IMR-90 (cell line): Measurements from ENCODE around the gene MPC1. TPM values are rescaled to one million over a fixed set of nuclear protein-coding genes. Genes with fewer than 3 reads are reported as not detected.

Experiments
- ATAC-seq: fragments of 200-7000 bp; cut with Tn5 transposase; 2 replicates; pipeline ENCODE4 v1.9.1; 2020; ENCODE audit warnings: low read depth, mild to moderate bottlenecking, moderate library complexity
- BruUV-seq: library from RNA; stranded (reverse); fragments of 400-500 nt; replicated peaks from 2 replicates; lab custom pipeline; 2021; lab: Mats Ljungman, UMichigan
- CTCF ChIA-PET: fragments of 300-600 bp; formaldehyde crosslinking; extraction: SDS; loops from one replicate; lab custom pipeline; 2021; ENCODE audit warnings: antibody characterized with exemption; lab: Yijun Ruan, JAX
- POLR2A ChIA-PET: fragments of 300-600 bp; sonication (Branson Sonifier 250); formaldehyde crosslinking; loops from one replicate; lab custom pipeline; 2022; ENCODE audit warnings: antibody characterized with exemption; ENCODE audit not compliant: unreplicated experiment; lab: Charles Lee
- DNase-seq: peaks from one replicate; pipeline ENCODE4 v3.0.0; 2013
- H2AFZ ChIP-seq: replicated peaks from 2 replicates; pipeline ENCODE3; 2013; ENCODE audit warnings: low read length, mild to moderate bottlenecking; ENCODE audit not compliant: poor library complexity
- H2AK5ac ChIP-seq: 2 replicates; pipeline ENCODE4 v1.6.1; 2013; ENCODE audit warnings: low read depth, low read length, inconsistent platforms
- H2AK9ac ChIP-seq: replicated peaks from 2 replicates; pipeline ENCODE3; 2013; ENCODE audit warnings: mild to moderate bottlenecking, low read depth, low read length, moderate library complexity; ENCODE audit not compliant: poor library complexity
- H2BK120ac ChIP-seq: 2 replicates; pipeline ENCODE4 v1.6.1; 2013; ENCODE audit warnings: low read depth, low read length, inconsistent platforms
- H2BK15ac ChIP-seq: 3 replicates; pipeline ENCODE4 v1.6.1; 2013; ENCODE audit warnings: low read depth, low read length, inconsistent platforms
- H2BK20ac ChIP-seq: 2 replicates; pipeline ENCODE4 v1.6.1; 2013; ENCODE audit warnings: low read depth, mild to moderate bottlenecking, inconsistent platforms, low read length, moderate library complexity
- H2BK5ac ChIP-seq: 2 replicates; pipeline ENCODE4 v1.6.1; 2013; ENCODE audit warnings: mild to moderate bottlenecking, low read depth, low read length, inconsistent platforms; ENCODE audit not compliant: poor library complexity, severe bottlenecking
- H3K14ac ChIP-seq: replicated peaks from 2 replicates; pipeline ENCODE4 v1.6.1; 2013; ENCODE audit warnings: low read depth, low read length, inconsistent platforms
- H3K18ac ChIP-seq: 2 replicates; pipeline ENCODE4 v1.6.1; 2013; ENCODE audit warnings: low read depth, low read length, control low read depth
- H3K23ac ChIP-seq: 2 replicates; pipeline ENCODE4 v1.6.1; 2013; ENCODE audit warnings: low read depth, low read length, inconsistent platforms
- H3K27ac ChIP-seq: 2 replicates; pipeline ENCODE4 v1.5.1; 2013; ENCODE audit warnings: mild to moderate bottlenecking, control low read depth, low read length; ENCODE audit not compliant: insufficient read depth
- H3K27me3 ChIP-seq: 2 replicates; pipeline ENCODE4 v1.6.1; 2013; ENCODE audit warnings: low read length; ENCODE audit not compliant: control insufficient read depth, insufficient read depth
- H3K36me3 ChIP-seq: 2 replicates; pipeline ENCODE4 v1.6.1; 2013; ENCODE audit warnings: low read length, mixed read lengths; ENCODE audit not compliant: control insufficient read depth, insufficient read depth
- H3K4ac ChIP-seq: 2 replicates; pipeline ENCODE4 v1.6.1; 2013; ENCODE audit warnings: low read depth, low read length, inconsistent platforms
- H3K4me1 ChIP-seq: 2 replicates; pipeline ENCODE4 v1.6.1; 2013; ENCODE audit warnings: low read length, mixed read lengths; ENCODE audit not compliant: control insufficient read depth, insufficient read depth
- H3K4me2 ChIP-seq: 2 replicates; pipeline ENCODE4 v1.6.1; 2013; ENCODE audit warnings: low read depth, mild to moderate bottlenecking, control low read depth, low read length, moderate library complexity
- H3K4me3 ChIP-seq: 2 replicates; pipeline ENCODE4 v1.5.1; 2013; ENCODE audit warnings: low read depth, mild to moderate bottlenecking, control low read depth, low read length, moderate library complexity; ENCODE audit not compliant: insufficient read depth
- H3K56ac ChIP-seq: 2 replicates; pipeline ENCODE4 v1.6.1; 2013; ENCODE audit warnings: low read length, inconsistent platforms; ENCODE audit not compliant: insufficient read depth; ENCODE audit errors: extremely low read depth
- H3K79me1 ChIP-seq, 2 experiments: 2 replicates each; pipeline ENCODE4 v1.6.1; 2013; ENCODE audit warnings: low read length in 2 of 2, inconsistent platforms in 1 of 2, low read depth in 1 of 2
- H3K9ac ChIP-seq: 2 replicates; pipeline ENCODE4 v1.6.1; 2013; ENCODE audit warnings: low read depth, low read length, control low read depth
- H3K9me1 ChIP-seq: 2 replicates; pipeline ENCODE4 v1.6.1; 2013; ENCODE audit warnings: low read length, inconsistent platforms; ENCODE audit not compliant: insufficient read depth
- H3K9me3 ChIP-seq: 2 replicates; pipeline ENCODE4 v1.6.1; 2013; ENCODE audit warnings: low read length; ENCODE audit not compliant: control insufficient read depth, insufficient read depth
- H4K20me1 ChIP-seq: 2 replicates; pipeline ENCODE4 v1.6.1; 2013; ENCODE audit warnings: low read length, inconsistent platforms; ENCODE audit not compliant: insufficient read depth
- H4K5ac ChIP-seq: 2 replicates; pipeline ENCODE4 v1.6.1; 2013; ENCODE audit warnings: mild to moderate bottlenecking, low read depth, low read length, control low read depth
- H4K8ac ChIP-seq, 2 experiments: 2 replicates each; pipeline ENCODE4 v1.6.1; 2013; ENCODE audit warnings: low read depth in 2 of 2, low read length in 2 of 2, control low read depth in 1 of 2, inconsistent platforms in 1 of 2
- H4K91ac ChIP-seq: 2 replicates; pipeline ENCODE4 v1.6.1; 2013; ENCODE audit warnings: low read depth, low read length, inconsistent platforms; ENCODE audit not compliant: insufficient read depth
- BHLHE40 ChIP-seq: fragments of 150-350 bp; IDR thresholded peaks from 2 replicates; pipeline ENCODE4 v1.6.1; 2016; ENCODE audit warnings: mild to moderate bottlenecking, low read depth, low read length
- CEBPB ChIP-seq: IDR thresholded peaks from 2 replicates; pipeline ENCODE4 v1.6.1; 2012; ENCODE audit warnings: low read depth, low read length, improper control_type of control experiment
- CHD1 ChIP-seq: IDR thresholded peaks from 2 replicates; pipeline ENCODE4 v1.6.1; 2012; ENCODE audit warnings: low read depth, low read length, improper control_type of control experiment
- CTCF ChIP-seq: conservative IDR thresholded peaks from 2 replicates; pipeline ENCODE4 v1.5.1; 2012; ENCODE audit warnings: mild to moderate bottlenecking, low read depth, low read length, improper control_type of control experiment
- FOS ChIP-seq: fragments of 150-350 bp; IDR thresholded peaks from 2 replicates; pipeline ENCODE4 v1.6.1; 2016; ENCODE audit warnings: low read depth, low read length
- MAFK ChIP-seq: IDR thresholded peaks from 2 replicates; pipeline ENCODE4 v1.6.1; 2012; ENCODE audit warnings: low read depth, low read length, improper control_type of control experiment
- MAZ ChIP-seq: IDR thresholded peaks from 2 replicates; pipeline ENCODE4 v1.6.1; 2012; ENCODE audit warnings: low read depth, mild to moderate bottlenecking, low read length, improper control_type of control experiment, moderate library complexity, borderline replicate concordance
- MXI1 ChIP-seq: IDR thresholded peaks from 2 replicates; pipeline ENCODE4 v1.6.1; 2012; ENCODE audit warnings: low read depth, mild to moderate bottlenecking, low read length, moderate library complexity, borderline replicate concordance
- NFE2L2 ChIP-seq: fragments of 150-350 bp; IDR thresholded peaks from 2 replicates; pipeline ENCODE4 v1.6.1; 2016; ENCODE audit warnings: low read depth, mild to moderate bottlenecking, low read length
- POLR2A ChIP-seq: IDR thresholded peaks from 2 replicates; pipeline ENCODE4 v1.6.1; 2012; ENCODE audit warnings: mild to moderate bottlenecking, low read depth, low read length
- RAD21 ChIP-seq: IDR thresholded peaks from 2 replicates; pipeline ENCODE4 v1.6.1; 2012; ENCODE audit warnings: low read length, improper control_type of control experiment
- RCOR1 ChIP-seq: IDR thresholded peaks from 2 replicates; pipeline ENCODE4 v1.6.1; 2012; ENCODE audit warnings: mild to moderate bottlenecking, low read length, improper control_type of control experiment; ENCODE audit not compliant: insufficient replicate concordance
- RFX5 ChIP-seq: IDR thresholded peaks from 2 replicates; pipeline ENCODE4 v1.8.0; 2012; ENCODE audit warnings: low read depth, mild to moderate bottlenecking, low read length, moderate library complexity
- SMC3 ChIP-seq: fragments of 150-350 bp; IDR thresholded peaks from 2 replicates; pipeline ENCODE4 v1.6.1; 2016; ENCODE audit warnings: low read depth, mild to moderate bottlenecking, antibody characterized with exemption, low read length, moderate library complexity
- USF2 ChIP-seq: fragments of 150-350 bp; IDR thresholded peaks from 2 replicates; pipeline ENCODE4 v1.6.1; 2017; ENCODE audit warnings: mild to moderate bottlenecking, antibody characterized with exemption, low read length, low read depth
- WGBS, 2 experiments: methylation state at CpG; one replicate each; pipeline versions ENCODE4 v1.1.5 to v1.1.7; 2013; ENCODE audit warnings: missing lambda C conversion rate in 2 of 2; ENCODE audit not compliant: insufficient read length in 1 of 2; ENCODE audit errors: extremely low coverage in 2 of 2; 5-methylcytosine and 5-hydroxymethylcytosine counted together
- dilution Hi-C: fragments of 300-500 bp; cut with HindIII; formaldehyde crosslinking; loops from one replicate; pipeline ENCODE4 v1.14.3; 2018; ENCODE audit warnings: low sequenced_read_pairs; ENCODE audit not compliant: unreplicated experiment
- in situ Hi-C: fragments of 300-500 bp; cut with MboI; formaldehyde crosslinking; loops from 3 replicates; pipeline ENCODE4 v1.14.3; 2019; ENCODE audit warnings: low sequenced_read_pairs, inconsistent platforms, mixed read lengths
- intact Hi-C: fragments of 100-400 bp; cut with micrococcal nuclease; formaldehyde crosslinking; loops from 2 replicates; pipeline ENCODE4 v1.10.0; 2022
- polyA plus RNA-seq, 3 experiments: library from polyadenylated mRNA; depleted of rRNA; stranded (reverse); fragments of >200 nt; gene quantifications; 2 replicates each; pipeline ENCODE4 v1.2.3, GENCODE V29; 2012; ENCODE audit warnings: low replicate concordance in 1 of 3
- total RNA-seq: library from RNA; depleted of rRNA; stranded (reverse); fragments of >200 nt; gene quantifications from 2 replicates; pipeline ENCODE4 v1.2.3, GENCODE V29; 2012
- TF ChIP-seq, protein P1 (sequence below): fragments of 150-350 bp; IDR thresholded peaks from 2 replicates; pipeline ENCODE4 v1.6.1; 2016; ENCODE audit warnings: low read depth, mild to moderate bottlenecking, low read length, moderate library complexity, borderline replicate concordance

Gene MPC1
- total and polyA plus RNA-seq, 2 of the 4 experiments (the other 2 are of a cell fraction), result 10.9 to 12.0 TPM

DNA sequence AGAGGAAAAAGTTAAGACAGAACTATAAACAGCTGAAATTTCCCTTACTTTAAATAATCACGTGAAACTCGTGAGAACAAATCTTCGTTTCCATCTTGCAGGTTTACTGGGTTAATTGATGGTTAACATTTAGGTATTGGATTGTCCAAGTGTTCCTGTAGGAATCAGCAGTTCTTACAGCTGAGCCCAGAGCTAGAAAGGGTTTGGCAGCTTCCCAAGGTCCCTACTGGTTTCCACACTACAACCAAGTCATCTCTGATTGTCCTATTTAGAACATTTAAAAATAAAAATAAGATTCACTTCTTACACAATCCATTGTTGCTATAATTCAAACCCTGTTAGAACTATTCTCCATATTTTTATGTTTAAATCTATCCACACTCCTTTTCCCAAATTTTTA lies 15.8 kb downstream of the MPC1 start:
- BruUV-seq, result no TSS peak
- POLR2A ChIA-PET, result no interaction called here
- in situ Hi-C loops, result no loop called here

More for the DNA sequence above, 15.8 kb downstream of the MPC1 start:
- no peak overlapping the region for H3K14ac ChIP-seq
- H4K91ac ChIP-seq, result no peak overlapping the region
- H2BK5ac ChIP-seq, result no peak overlapping the region
- 0 out of 2 replicates have a peak, but pooled peaks cover 4% of the 10 kb centered on the region for H3K9me1 ChIP-seq
- DNase-seq, result no peak
- H3K56ac ChIP-seq, result no peak overlapping the region
- no peak overlapping the region for H3K18ac ChIP-seq
- H2BK120ac ChIP-seq, result no peak overlapping the region
- 0 out of 2 replicates have a peak, but pooled peaks cover 1% of the 10 kb centered on the region for H3K36me3 ChIP-seq
- TF ChIP-seq USF2 (no peak), MXI1 (no peak), FOS (no peak), RAD21 (no peak), NFE2L2 (no peak), MAZ (no peak), POLR2A (no peak), CEBPB (no peak), RCOR1 (no peak), MAFK (no peak), CHD1 (no peak), RFX5 (no peak), CTCF (no peak), SMC3 (no peak), BHLHE40 (no peak)
- TF ChIP-seq, protein P1, sequence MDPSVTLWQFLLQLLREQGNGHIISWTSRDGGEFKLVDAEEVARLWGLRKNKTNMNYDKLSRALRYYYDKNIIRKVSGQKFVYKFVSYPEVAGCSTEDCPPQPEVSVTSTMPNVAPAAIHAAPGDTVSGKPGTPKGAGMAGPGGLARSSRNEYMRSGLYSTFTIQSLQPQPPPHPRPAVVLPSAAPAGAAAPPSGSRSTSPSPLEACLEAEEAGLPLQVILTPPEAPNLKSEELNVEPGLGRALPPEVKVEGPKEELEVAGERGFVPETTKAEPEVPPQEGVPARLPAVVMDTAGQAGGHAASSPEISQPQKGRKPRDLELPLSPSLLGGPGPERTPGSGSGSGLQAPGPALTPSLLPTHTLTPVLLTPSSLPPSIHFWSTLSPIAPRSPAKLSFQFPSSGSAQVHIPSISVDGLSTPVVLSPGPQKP, result no peak
- no peak overlapping the region for H2AFZ ChIP-seq
- no peak overlapping the region for H3K27ac ChIP-seq
- H3K79me1 ChIP-seq, result no peaks in the 10 kb centered on the region
- no peaks in the 10 kb centered on the region for H3K27me3 ChIP-seq
- H3K9ac ChIP-seq, result no peak overlapping the region
- WGBS, 2 experiments, result no CpG with 5 or more reads among the region's 3 CpGs
- H3K4ac ChIP-seq, result no peak overlapping the region
- H3K9me3 ChIP-seq, result no peaks in the 10 kb centered on the region
- no peak overlapping the region for H2AK5ac ChIP-seq
- H4K8ac ChIP-seq, result no peak overlapping the region
- peaks cover 7% of the 10 kb centered on the region for H3K4me1 ChIP-seq
- intact Hi-C loops, result no loop called here
- H2BK15ac ChIP-seq, result no peak overlapping the region
- CTCF ChIA-PET, result no interaction called here
- ATAC-seq, result no peak
- no peak overlapping the region for H3K23ac ChIP-seq
- H2AK9ac ChIP-seq, result no peak overlapping the region
- H4K20me1 ChIP-seq, result no peaks in the 10 kb centered on the region
- no peak overlapping the region for H4K5ac ChIP-seq
- dilution Hi-C loops, result no loop called here
- H2BK20ac ChIP-seq, result no peak overlapping the region
- no peak overlapping the region for H3K4me3 ChIP-seq
- no peak overlapping the region for H3K4me2 ChIP-seq
